SJSA1 (cell line): ENCODE data around the gene TRAF3. TPM values are rescaled to one million over a fixed set of nuclear protein-coding genes. Genes with fewer than 3 reads are reported as not detected.
"Not testable (repeated sequence)": the region's sequence is repeated elsewhere in the genome, so short reads cannot be mapped to it uniquely, and the experiment has no call there.

ENCODE experiments used
- DNase-seq, 2 experiments: peaks; one replicate each; pipeline ENCODE4 v3.0.0-alpha.2; 2015 to 2020; ENCODE audit warnings: low spot score in 2 of 2, low read depth in 1 of 2
- H3K27ac ChIP-seq: fragments of 250-450 bp; sonication (Bioruptor Pico); 2 replicates; pipeline ENCODE4 v1.5.1; 2020; ENCODE audit warnings: mild to moderate bottlenecking, moderate library complexity
- H3K27me3 ChIP-seq: fragments of 250-450 bp; sonication (Bioruptor Pico); replicated peaks from 2 replicates; pipeline ENCODE4 v1.5.1; 2020; ENCODE audit warnings: mild to moderate bottlenecking, moderate library complexity
- H3K36me3 ChIP-seq: fragments of 250-450 bp; sonication (Bioruptor Pico); 2 replicates; pipeline ENCODE4 v1.5.1; 2020; ENCODE audit warnings: mild to moderate bottlenecking
- H3K4me1 ChIP-seq: fragments of 250-450 bp; sonication (Bioruptor Pico); replicated peaks from 2 replicates; pipeline ENCODE4 v1.6.1; 2021; ENCODE audit warnings: mild to moderate bottlenecking
- H3K4me3 ChIP-seq: fragments of 250-450 bp; sonication (Bioruptor Pico); 2 replicates; pipeline ENCODE4 v1.5.1; 2020; ENCODE audit warnings: mild to moderate bottlenecking
- H3K9me3 ChIP-seq: fragments of 250-450 bp; sonication (Bioruptor Pico); replicated peaks from 2 replicates; pipeline ENCODE4 v1.5.1; 2020; ENCODE audit warnings: mild to moderate bottlenecking
- total RNA-seq: library from RNA; depleted of rRNA; stranded (reverse); fragments of >200 nt; shearing (Covaris generic); gene quantifications from 2 replicates; pipeline ENCODE4 v1.2.3, GENCODE V29; 2014

The TRAF3 gene
- total RNA-seq, 1 experiment from 2014 or later: 24.2 TPM

DNA sequence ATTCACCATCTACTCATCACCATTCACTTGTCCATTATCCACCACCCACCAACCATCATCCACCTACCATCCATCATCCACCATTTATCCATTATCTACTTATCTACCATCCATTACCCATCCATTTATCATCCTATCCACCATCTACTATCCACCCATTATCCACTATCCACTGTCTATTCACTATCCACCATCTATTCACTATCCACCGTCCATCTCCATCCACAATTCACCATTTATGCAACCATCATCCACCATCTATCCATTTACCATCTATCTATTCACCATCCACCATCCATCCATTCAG lies 143.7 kb downstream of the TRAF3 start:
- no peaks in the 10 kb centered on the region; the same call in 1 of the 2 replicates for H3K4me1 ChIP-seq
- no peaks in the 10 kb centered on the region for H3K36me3 ChIP-seq
- H3K27me3 ChIP-seq: peaks cover 22% of the 10 kb centered on the region
- H3K9me3 ChIP-seq: no peaks in the 10 kb centered on the region; the same call in 1 of the 2 replicates
- no peak overlapping the region for H3K4me3 ChIP-seq
- H3K27ac ChIP-seq: no peak overlapping the region
- no peak for DNase-seq

DNA sequence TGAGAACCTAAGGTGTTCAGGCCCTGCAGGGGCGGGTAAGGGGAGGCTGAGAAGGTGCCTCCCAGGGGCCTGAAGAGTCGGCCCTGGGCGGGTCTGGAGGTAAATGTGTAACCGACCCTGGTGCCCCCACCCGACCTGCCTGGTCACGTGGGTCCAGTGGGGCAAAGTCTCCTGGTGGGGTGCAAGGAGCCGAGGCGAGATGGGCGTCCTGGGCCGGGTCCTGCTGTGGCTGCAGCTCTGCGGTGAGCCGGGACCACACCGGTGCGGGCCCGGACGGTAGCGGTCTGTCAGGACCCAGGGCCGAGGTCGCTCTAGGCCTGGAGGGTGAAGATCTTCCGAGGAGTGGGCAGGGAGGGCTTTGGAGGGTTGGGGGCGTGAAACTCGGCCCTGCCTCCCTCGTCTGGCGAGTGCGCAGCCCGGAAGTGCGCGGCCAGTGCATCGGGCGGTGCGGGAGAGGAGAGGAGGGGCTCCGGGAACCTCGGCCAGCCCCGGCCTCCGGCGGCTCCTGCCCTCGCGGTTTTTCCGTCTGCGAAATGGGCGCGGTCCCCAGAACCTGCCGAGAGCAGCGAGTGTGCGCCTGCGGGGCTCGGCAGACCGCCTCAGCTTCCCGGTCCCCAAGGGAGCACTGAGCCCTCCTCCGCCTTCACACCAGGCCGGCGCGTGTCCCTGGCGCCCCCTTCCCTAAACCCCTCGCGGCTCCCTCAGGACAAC lies 145.4 kb downstream of the TRAF3 start, which contains the start of gene AMN:
AMN (plus strand) TSS at position 174 of the 711 bp plus-strand sequence; CDS start at position 200, 26 bp downstream.
- Histone ChIP-seq H3K9me3 (no peaks in the 10 kb centered on the region; the same call in 1 of the 2 replicates), H3K27me3 (peaks cover 22% of the 10 kb centered on the region), H3K4me1 (no peaks in the 10 kb centered on the region; the same call in 1 of the 2 replicates), H3K27ac (no peak within 1 kb of the TSS), H3K4me3 (no peak within 1 kb of the TSS), H3K36me3 (no peaks in the 10 kb centered on the region)
- DNase-seq: no peak

DNA sequence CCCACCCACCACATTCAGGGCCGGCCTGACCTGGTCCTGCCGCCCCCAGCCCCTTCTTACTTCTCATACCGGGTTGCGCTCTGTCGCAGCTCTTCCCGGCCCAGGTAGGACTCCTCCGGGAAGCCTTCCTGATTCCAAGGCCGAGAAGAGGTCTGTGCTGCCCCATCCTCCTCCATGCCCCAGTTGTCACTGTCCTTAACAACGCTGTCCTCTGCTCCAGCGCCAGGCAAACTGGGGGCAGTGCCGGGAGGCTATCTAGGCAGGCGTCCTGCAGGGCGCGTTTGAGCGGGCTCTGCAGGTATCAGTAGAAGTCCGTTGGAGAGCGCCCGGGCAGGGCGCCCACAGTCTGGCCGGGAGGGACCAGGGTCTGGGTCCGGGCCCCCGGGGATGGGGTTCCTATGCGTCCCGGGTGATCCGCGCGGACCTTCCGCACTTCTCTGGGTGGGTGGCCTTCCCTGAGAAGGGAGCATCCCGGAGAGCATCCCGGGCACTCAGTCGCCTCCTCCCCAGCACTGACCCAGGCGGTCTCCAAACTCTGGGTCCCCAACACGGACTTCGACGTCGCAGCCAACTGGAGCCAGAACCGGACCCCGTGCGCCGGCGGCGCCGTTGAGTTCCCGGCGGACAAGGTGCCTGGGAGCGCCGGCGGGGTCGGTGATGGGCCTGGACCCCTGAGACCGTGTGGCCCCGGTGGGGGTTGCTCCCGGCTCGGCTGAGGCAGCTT lies 146.1 kb downstream of the TRAF3 start:
- H3K27me3 ChIP-seq: peaks cover 28% of the 10 kb centered on the region

DNA sequence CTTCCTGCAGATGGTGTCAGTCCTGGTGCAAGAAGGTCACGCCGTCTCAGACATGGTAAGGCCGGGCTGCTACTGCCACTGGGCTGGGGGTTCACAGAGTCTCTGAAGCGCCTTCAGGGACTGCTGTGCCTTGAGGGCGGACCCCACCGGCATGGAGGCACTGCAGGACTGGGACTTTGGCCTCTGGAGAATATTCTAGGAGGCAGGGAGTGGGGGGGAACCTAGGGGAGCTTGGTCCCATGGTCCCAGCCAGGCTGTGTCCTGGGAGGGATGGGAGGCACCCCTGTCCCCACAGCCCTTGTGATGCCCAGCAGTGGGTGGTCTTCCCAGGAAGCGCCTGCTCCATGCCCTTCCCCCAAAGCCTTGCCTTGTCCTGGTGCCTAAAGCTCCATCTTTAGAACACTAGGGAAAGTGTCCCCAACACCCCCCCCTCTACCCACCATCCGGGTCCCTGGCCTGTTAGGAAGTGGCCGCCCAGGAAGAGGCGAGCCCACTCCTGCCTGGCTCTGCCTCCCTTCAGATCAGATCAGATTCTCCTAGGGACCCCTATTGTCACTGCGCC lies 146.8 kb downstream of the TRAF3 start:
- Histone ChIP-seq H3K4me1 (peaks cover 6% of the 10 kb centered on the region), H3K36me3 (no peaks in the 10 kb centered on the region), H3K9me3 (no peaks in the 10 kb centered on the region; the same call in 1 of the 2 replicates), H3K4me3 (no peak overlapping the region), H3K27ac (no peak overlapping the region), H3K27me3 (peaks cover 34% of the 10 kb centered on the region)
- DNase-seq: no peak

More for the DNA sequence above, 146.1 kb downstream of the TRAF3 start:
- Histone ChIP-seq H3K9me3 (no peaks in the 10 kb centered on the region; the same call in 1 of the 2 replicates), H3K4me1 (no peaks in the 10 kb centered on the region; the same call in none of the 2 replicates), H3K36me3 (no peaks in the 10 kb centered on the region), H3K4me3 (no peak overlapping the region), H3K27ac (no peak overlapping the region)
- DNase-seq: no peak

DNA sequence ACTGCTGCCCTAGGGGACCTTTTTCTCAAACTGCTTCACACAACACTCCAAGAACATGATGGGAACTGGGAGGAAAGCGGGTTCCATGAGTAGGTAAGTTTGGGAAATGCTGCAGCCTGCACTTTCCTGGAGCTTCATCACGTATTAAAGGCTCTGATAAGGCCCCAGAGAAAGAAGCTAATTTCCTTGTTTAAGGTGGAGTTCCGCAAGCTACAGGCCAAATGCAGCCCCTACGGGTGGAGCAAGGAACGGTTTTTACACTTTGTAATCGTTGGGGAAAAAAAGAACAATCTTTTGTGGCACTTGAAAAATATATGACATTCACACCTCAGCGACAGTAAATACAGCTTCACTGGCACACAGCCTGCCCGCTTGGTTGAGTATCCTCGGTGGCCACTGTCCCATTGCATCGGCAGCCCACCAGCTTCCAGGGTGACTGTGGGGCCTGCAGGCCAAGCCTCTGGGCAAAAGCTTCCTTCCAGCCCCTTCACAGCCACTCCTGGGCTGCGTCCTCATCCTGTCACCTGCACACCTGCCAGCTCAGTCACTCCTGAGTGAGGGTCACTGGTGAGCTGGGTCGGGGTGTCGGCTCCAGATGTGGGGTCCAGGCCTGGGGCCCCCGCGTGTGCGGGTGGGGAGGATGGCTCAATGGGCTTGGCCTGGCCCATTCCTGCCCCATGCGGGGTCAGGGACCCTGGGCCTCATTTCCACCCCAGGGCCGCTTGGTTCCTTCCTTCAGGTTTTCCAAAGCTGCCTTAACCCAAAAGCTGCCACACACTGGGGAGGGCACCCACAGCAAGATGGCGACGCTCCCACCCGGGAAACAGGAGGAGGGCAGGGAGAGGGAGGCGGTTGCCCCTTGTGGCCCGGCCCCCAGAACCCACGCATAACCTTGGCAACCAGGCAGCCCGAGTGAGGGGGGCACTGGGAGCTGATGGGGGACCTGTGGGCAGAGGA lies 147.7 kb downstream of the TRAF3 start:
- H3K4me3 ChIP-seq: no peak overlapping the region
- no peak for DNase-seq
- no peaks in the 10 kb centered on the region for H3K36me3 ChIP-seq
- H3K9me3 ChIP-seq: no peaks in the 10 kb centered on the region; the same call in 1 of the 2 replicates
- peaks cover 15% of the 10 kb centered on the region for H3K4me1 ChIP-seq
- peaks cover 44% of the 10 kb centered on the region for H3K27me3 ChIP-seq
- H3K27ac ChIP-seq: no peak overlapping the region

DNA sequence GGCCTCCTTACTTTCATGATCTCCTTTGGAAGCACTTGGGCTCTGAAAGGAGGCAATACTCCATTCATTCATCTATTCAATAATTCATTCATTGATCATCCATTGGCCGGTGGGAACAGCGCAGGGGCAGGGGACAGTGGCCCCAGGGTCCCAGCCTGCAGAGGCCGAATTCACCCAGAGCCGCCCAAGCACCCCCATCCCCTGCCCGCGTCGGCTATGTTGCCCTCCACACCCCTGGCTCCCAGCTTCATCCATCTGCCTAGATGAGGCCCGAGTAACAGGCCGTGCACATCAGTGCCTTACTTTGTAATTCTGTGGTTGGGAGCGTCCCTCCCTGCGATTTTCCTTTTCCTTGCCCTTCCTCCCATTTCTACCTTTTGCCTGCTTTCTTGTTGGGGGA lies 148.4 kb downstream of the TRAF3 start:
- Histone ChIP-seq H3K27ac (no peak overlapping the region), H3K4me3 (no peak overlapping the region), H3K27me3 (peaks cover 51% of the 10 kb centered on the region), H3K9me3 (no peaks in the 10 kb centered on the region; the same call in 1 of the 2 replicates), H3K4me1 (peaks cover 17% of the 10 kb centered on the region), H3K36me3 (no peaks in the 10 kb centered on the region)
- DNase-seq: no peak

DNA sequence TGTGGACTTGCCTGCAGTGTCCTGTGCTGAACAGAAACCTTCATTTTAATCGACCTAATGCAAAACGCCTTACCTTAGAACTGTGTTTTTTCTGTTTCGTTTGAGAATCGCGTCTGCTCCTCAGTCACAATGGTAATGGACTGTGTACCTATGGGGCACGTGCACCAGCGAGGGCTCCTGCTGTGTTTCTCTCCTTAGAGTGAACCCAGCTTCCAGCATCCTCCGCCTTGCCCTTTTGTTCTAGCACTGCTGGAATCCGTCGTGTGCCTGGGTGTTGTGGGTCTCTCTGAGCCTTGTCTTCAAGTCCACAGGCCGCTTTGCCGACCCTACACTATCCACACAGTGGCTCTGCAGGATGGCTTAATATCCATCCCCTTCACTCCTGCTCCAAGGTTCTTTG lies 148.9 kb downstream of the TRAF3 start:
- Histone ChIP-seq H3K36me3 (no peaks in the 10 kb centered on the region), H3K27ac (no peak overlapping the region), H3K27me3 (peaks cover 52% of the 10 kb centered on the region), H3K9me3 (no peaks in the 10 kb centered on the region; the same call in 1 of the 2 replicates), H3K4me1 (peaks cover 17% of the 10 kb centered on the region), H3K4me3 (no peak overlapping the region)
- DNase-seq: no peak

DNA sequence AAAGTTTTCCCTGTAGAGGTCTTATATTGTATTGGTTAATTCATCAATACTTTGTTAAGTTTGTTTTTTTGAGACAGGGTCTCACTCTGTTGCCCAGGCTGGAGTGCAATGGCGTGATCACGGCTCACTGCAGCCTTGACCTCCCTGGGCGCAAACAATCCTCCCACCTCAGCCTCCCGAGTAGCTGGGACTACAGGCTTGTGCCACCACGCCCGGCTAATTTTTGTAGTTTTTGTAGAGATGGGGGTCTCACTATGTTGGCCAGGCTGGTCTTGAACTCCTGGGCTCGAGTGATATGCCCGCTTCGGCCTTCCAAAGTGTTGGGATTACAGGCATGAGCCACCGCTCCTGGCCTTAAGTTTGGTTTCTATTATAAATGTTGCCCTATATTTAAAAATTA lies 149.6 kb downstream of the TRAF3 start:
- Histone ChIP-seq H3K27me3 (peaks cover 52% of the 10 kb centered on the region), H3K4me1 (peaks cover 17% of the 10 kb centered on the region)
- H3K36me3 ChIP-seq, H3K27ac ChIP-seq, H3K9me3 ChIP-seq, H3K4me3 ChIP-seq, DNase-seq: not testable (repeated sequence)

DNA sequence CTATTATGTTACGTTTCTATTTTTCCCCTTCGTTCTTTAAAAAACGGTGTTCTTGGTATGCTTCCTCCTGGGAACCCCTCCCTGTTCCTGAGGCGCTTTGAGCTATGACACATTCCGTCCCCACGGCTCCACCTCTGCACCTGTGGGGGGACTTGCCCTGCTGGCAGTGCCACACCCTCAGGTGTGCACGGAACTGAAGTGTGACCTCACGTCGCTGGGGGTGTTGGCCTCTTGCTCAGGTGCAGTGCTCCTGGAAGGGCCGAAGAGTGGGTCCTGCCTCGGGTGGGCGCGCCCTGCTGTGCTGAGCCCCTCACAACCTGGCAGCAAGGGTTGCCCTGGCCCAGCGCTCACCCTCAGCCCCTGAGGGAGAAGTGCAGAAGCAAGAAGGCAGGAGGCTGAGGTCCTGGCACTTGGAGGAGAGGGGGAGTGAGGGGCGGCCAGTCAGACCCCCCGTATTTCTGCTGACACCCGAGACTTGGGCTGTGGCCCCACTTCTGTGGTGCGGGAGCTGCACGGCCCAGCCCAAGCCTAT lies 150.2 kb downstream of the TRAF3 start:
- peaks cover 7% of the 10 kb centered on the region; the same call in 1 of the 2 replicates for H3K36me3 ChIP-seq
- H3K4me1 ChIP-seq: peaks cover 17% of the 10 kb centered on the region
- no peak for DNase-seq
- no peak overlapping the region for H3K27ac ChIP-seq
- H3K9me3 ChIP-seq: no peaks in the 10 kb centered on the region
- H3K27me3 ChIP-seq: peaks cover 52% of the 10 kb centered on the region
- H3K4me3 ChIP-seq: no peak overlapping the region

DNA sequence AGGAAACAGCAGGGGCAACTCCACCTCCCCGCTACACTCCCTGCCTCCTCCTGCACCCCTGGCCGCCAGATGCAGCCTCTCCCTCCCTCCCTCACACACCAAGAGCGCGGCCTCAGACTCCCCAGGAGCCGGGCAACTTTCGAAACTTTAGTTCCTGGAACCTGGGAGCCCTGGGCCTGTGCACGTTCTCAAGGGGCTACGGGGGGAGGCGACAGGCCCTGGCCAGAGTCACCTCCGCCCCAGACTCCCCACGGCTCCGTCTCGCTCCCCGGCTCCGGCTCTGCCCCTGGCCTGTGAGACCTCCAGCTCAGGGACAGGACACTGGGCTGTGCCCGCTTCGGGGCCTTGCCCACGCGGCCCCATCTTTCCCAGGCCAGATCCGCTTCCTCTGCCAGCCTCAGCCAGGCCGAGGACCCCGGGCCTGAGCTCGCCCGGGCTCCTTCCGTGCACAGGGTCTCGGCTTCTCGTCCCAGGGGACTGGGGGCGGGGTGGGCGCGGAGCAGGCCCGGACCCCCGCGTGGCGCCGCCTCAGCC lies 150.7 kb downstream of the TRAF3 start:
- Histone ChIP-seq H3K4me3 (no peak overlapping the region), H3K27ac (no peak overlapping the region), H3K4me1 (peaks cover 17% of the 10 kb centered on the region), H3K27me3 (peaks cover 47% of the 10 kb centered on the region), H3K9me3 (no peaks in the 10 kb centered on the region), H3K36me3 (peaks cover 8% of the 10 kb centered on the region)
- DNase-seq: no peak

DNA sequence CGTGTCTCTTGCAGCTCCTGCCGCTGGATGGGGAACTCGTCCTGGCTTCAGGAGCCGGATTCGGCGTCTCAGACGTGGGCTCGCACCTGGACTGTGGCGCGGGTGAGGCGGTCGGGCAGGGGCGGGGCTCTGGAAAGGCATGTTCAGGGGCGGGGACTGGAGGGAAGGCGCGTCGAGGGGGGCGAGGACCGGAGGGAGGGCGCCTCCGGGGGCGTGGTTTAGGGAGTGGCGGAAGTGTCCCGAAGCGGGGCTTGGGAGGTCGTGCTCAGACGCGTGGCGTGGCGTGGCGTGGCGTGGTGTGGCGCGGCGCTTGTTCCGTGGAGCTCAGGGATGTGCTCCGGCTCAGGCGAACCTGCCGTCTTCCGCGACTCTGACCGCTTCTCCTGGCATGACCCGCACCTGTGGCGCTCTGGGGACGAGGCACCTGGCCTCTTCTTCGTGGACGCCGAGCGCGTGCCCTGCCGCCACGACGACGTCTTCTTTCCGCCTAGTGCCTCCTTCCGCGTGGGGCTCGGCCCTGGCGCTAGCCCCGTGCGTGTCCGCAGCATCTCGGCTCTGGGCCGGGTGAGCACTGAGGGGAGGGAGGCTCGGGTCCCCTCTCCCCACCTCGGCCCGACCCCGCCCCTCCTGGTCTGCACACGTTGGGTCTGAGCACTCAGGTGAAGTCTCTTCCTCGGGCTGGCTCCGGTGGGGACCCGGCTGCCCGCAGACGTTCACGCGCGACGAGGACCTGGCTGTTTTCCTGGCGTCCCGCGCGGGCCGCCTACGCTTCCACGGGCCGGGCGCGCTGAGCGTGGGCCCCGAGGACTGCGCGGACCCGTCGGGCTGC lies 151.4 kb downstream of the TRAF3 start:
- H3K4me3 ChIP-seq: no peak overlapping the region; the same call in 1 of the 2 replicates
- peaks cover 17% of the 10 kb centered on the region for H3K4me1 ChIP-seq
- H3K27ac ChIP-seq: no peak overlapping the region
- H3K36me3 ChIP-seq: peaks cover 15% of the 10 kb centered on the region
- DNase-seq: no peak
- H3K27me3 ChIP-seq: peaks cover 40% of the 10 kb centered on the region
- H3K9me3 ChIP-seq: no peaks in the 10 kb centered on the region
